C4-2B (cell line): Measurements from ENCODE around the gene B4GALT1.

ENCODE experiments used
- CTCF ChIP-seq: fragments of 450-650 bp; conservative IDR thresholded peaks from 2 replicates; pipeline ENCODE4 v1.5.1; 2017; ENCODE audit warnings: mild to moderate bottlenecking
- ZFX ChIP-seq: fragments of 450-650 bp; IDR thresholded peaks from 2 replicates; pipeline ENCODE4 v1.6.1; 2017

GRCh38 chr9:33127881-33128280 is 39.3 kb downstream of the B4GALT1 start:
- TF ChIP-seq CTCF (no peak), ZFX (no peak)
